NB4 (cell line): ENCODE measurements around the gene SLC39A5.

Experiments used
- MYC ChIP-seq: IDR thresholded peaks from 2 replicates; pipeline ENCODE4 v1.6.1; 2011; ENCODE audit warnings: low read depth, low read length
- POLR2A ChIP-seq: IDR thresholded peaks from 2 replicates; pipeline ENCODE4 v1.6.1; 2011; ENCODE audit warnings: mild to moderate bottlenecking; ENCODE audit not compliant: insufficient read length; ENCODE audit errors: extremely low read depth
- TF ChIP-seq, protein P1 (sequence below): IDR thresholded peaks from one replicate; pipeline ENCODE4 v1.5.1; 2012; ENCODE audit warnings: low read depth, low read length
- TF ChIP-seq, protein P2 (sequence below): IDR thresholded peaks from 2 replicates; pipeline ENCODE4 v1.6.1; 2011; ENCODE audit warnings: low read depth, low read length

- TF ChIP-seq POLR2A (no peak), MYC (no peak)
- TF ChIP-seq, protein P1, sequence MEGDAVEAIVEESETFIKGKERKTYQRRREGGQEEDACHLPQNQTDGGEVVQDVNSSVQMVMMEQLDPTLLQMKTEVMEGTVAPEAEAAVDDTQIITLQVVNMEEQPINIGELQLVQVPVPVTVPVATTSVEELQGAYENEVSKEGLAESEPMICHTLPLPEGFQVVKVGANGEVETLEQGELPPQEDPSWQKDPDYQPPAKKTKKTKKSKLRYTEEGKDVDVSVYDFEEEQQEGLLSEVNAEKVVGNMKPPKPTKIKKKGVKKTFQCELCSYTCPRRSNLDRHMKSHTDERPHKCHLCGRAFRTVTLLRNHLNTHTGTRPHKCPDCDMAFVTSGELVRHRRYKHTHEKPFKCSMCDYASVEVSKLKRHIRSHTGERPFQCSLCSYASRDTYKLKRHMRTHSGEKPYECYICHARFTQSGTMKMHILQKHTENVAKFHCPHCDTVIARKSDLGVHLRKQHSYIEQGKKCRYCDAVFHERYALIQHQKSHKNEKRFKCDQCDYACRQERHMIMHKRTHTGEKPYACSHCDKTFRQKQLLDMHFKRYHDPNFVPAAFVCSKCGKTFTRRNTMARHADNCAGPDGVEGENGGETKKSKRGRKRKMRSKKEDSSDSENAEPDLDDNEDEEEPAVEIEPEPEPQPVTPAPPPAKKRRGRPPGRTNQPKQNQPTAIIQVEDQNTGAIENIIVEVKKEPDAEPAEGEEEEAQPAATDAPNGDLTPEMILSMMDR = no peak
- TF ChIP-seq, protein P2, sequence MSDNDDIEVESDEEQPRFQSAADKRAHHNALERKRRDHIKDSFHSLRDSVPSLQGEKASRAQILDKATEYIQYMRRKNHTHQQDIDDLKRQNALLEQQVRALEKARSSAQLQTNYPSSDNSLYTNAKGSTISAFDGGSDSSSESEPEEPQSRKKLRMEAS = no peak
Observed at GRCh38 chr12:56236985-56237384, 7.1 kb downstream of the SLC39A5 start.
